Ascending aorta (tissue), 2 donors: Measurements from ENCODE around the gene FBXL17. TPM values are rescaled to one million over a fixed set of nuclear protein-coding genes. Genes with fewer than 3 reads are reported as not detected.

Source experiments
- DNase-seq, 2 donors: peaks; one replicate each; pipeline ENCODE4 v3.0.0-alpha.2; 2019; ENCODE audit warnings: low spot score in 2 of 2
- H3K27ac ChIP-seq, 2 donors: fragments of 200-600 bp; sonication (generic); one replicate each; pipeline ENCODE4 v1.5.1; 2016 to 2017; ENCODE audit warnings: mild to moderate bottlenecking in 1 of 2
- H3K27me3 ChIP-seq: fragments of 200-600 bp; sonication (generic); one replicate; pipeline ENCODE4 v1.5.1; 2017
- H3K36me3 ChIP-seq, 2 donors: fragments of 200-600 bp; sonication (generic); one replicate each; pipeline ENCODE4 v1.5.1; 2016
- H3K4me1 ChIP-seq, 2 donors: fragments of 200-600 bp; sonication (generic); one replicate each; pipeline ENCODE4 v1.5.1; 2016 to 2017; ENCODE audit warnings: mild to moderate bottlenecking in 1 of 2
- H3K4me3 ChIP-seq, 2 donors: fragments of 200-600 bp; sonication (generic); one replicate each; pipeline ENCODE4 v1.5.1; 2016 to 2017; ENCODE audit warnings: mild to moderate bottlenecking in 1 of 2
- H3K9me3 ChIP-seq, 2 donors: fragments of 200-600 bp; sonication (generic); one replicate each; pipeline ENCODE4 v1.5.1; 2016
- CTCF ChIP-seq, 3 experiments: fragments of 200-600 bp in 2 of 3; fragments of 450-650 bp in 1 of 3; sonication (generic) in 2 of 3; IDR thresholded peaks; one replicate each; pipeline ENCODE4 v1.5.1; 2016 to 2019; ENCODE audit warnings: antibody characterized with exemption in 3 of 3, mild to moderate bottlenecking in 1 of 3, moderate library complexity in 1 of 3
- intact Hi-C: fragments of 100-400 bp; cut with DNase I; formaldehyde crosslinking; loops from one replicate; pipeline ENCODE4 v1.15.1; 2023
- total RNA-seq: library from RNA; depleted of rRNA; stranded (reverse); fragments of >200 nt; gene quantifications from one replicate; pipeline ENCODE4 v1.1.0, GENCODE V29; 2016

Gene FBXL17
- total RNA-seq, 1 donor from 2014 or later: 13.6 TPM

GRCh38 chr5:107971846-107972245 is 410.1 kb downstream of the FBXL17 start:
- Histone ChIP-seq H3K27ac (no peak overlapping the region), H3K27me3 (no peaks in the 10 kb centered on the region), H3K4me1 (peaks cover 0 to 6% of the 10 kb centered on the region in 2 donors), H3K36me3 (no peaks in the 10 kb centered on the region), H3K9me3 (no peaks in the 10 kb centered on the region), H3K4me3 (no peak overlapping the region)
- DNase-seq: no peak
- intact Hi-C loops: no loop called here
- TF ChIP-seq CTCF (IDR thresholded peaks at IDR 0.05): no peak

DNA sequence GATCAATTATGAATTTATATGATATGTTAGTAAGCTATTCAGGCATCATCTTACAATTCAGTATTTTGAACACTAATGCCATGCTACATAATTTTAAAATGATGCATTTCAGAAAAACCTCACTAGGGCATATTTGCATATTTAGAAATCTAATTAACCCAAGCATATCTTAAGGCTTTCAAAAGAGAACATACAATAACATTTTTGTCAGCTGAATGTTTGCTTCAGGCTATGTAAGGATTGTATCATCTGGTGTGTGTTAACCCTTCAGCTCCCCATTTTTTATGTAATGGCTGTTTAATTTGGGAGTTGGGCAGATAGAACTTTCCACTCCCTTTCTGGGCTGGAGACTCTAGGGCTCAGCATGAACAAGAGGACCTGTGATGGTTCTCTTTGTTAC is 412.1 kb downstream of the FBXL17 start:
- Histone ChIP-seq H3K27me3 (no peaks in the 10 kb centered on the region), H3K4me1 (peaks cover 0 to 6% of the 10 kb centered on the region in 2 donors), H3K36me3 (no peaks in the 10 kb centered on the region), H3K27ac (no peak overlapping the region), H3K4me3 (no peak overlapping the region), H3K9me3 (no peaks in the 10 kb centered on the region)
- intact Hi-C loops: no loop called here
- no peak for TF ChIP-seq CTCF (IDR thresholded peaks at IDR 0.05)
- DNase-seq: no peak

- no peak for TF ChIP-seq CTCF (IDR thresholded peaks at IDR 0.05)
- Histone ChIP-seq H3K4me1 (peaks cover 0 to 6% of the 10 kb centered on the region in 2 donors), H3K27ac (no peak overlapping the region), H3K27me3 (no peaks in the 10 kb centered on the region), H3K4me3 (no peak overlapping the region), H3K36me3 (no peaks in the 10 kb centered on the region), H3K9me3 (no peaks in the 10 kb centered on the region)
- intact Hi-C loops: no loop called here
- no peak for DNase-seq
Measured at GRCh38 chr5:107968998-107969397, 412.9 kb downstream of the FBXL17 start.

GRCh38 chr5:107968406-107968843 is 413.5 kb downstream of the FBXL17 start:
- H3K4me3 ChIP-seq: no peak overlapping the region
- H3K27ac ChIP-seq: no peak overlapping the region
- intact Hi-C loops: no loop called here
- TF ChIP-seq CTCF (IDR thresholded peaks at IDR 0.05): no peak
- H3K9me3 ChIP-seq: no peaks in the 10 kb centered on the region
- H3K4me1 ChIP-seq: peaks cover 0 to 6% of the 10 kb centered on the region in 2 donors
- DNase-seq: no peak
- no peaks in the 10 kb centered on the region for H3K36me3 ChIP-seq
- no peaks in the 10 kb centered on the region for H3K27me3 ChIP-seq

- TF ChIP-seq CTCF (IDR thresholded peaks at IDR 0.05): no peak
- Histone ChIP-seq H3K4me1 (peaks cover 0 to 6% of the 10 kb centered on the region in 2 donors), H3K27ac (no peak overlapping the region), H3K4me3 (no peak overlapping the region), H3K9me3 (no peaks in the 10 kb centered on the region), H3K36me3 (no peaks in the 10 kb centered on the region), H3K27me3 (no peaks in the 10 kb centered on the region)
- intact Hi-C loops: no loop called here
- DNase-seq: no peak
Measured at GRCh38 chr5:107966201-107966600, 415.7 kb downstream of the FBXL17 start.

- no peak for TF ChIP-seq CTCF (IDR thresholded peaks at IDR 0.05)
- H3K4me1 ChIP-seq: peaks cover 0 to 6% of the 10 kb centered on the region in 2 donors
- intact Hi-C loops: no loop called here
- no peak overlapping the region for H3K4me3 ChIP-seq
- H3K27me3 ChIP-seq: no peaks in the 10 kb centered on the region
- no peaks in the 10 kb centered on the region for H3K9me3 ChIP-seq
- H3K36me3 ChIP-seq: no peaks in the 10 kb centered on the region
- H3K27ac ChIP-seq: no peak overlapping the region
- DNase-seq: no peak
Measured at GRCh38 chr5:107964722-107965121, 417.2 kb downstream of the FBXL17 start.
